Skin epidermis (tissue), 12 donors: Measurements from ENCODE around the gene ISG15.
A peak's percentile ranks its signal among the peaks of the same experiment; 100 is the strongest.
"Not testable (repeated sequence)": the region's sequence is repeated elsewhere in the genome, so short reads cannot be mapped to it uniquely, and the experiment has no call there.

Source experiments
- H3K27ac ChIP-seq, 21 experiments: fragments of 200-600 bp; sonication (generic) in 11 of 21; one replicate each; pipeline ENCODE4 v1.5.0; 2020; ENCODE audit warnings: mild to moderate bottlenecking in 3 of 21, inconsistent platforms in 2 of 21, moderate library complexity in 2 of 21
- H3K4me3 ChIP-seq, 7 experiments: fragments of 200-600 bp; sonication (generic) in 2 of 7; one replicate each; pipeline ENCODE4 v1.5.0; 2020; ENCODE audit warnings: inconsistent platforms in 2 of 7, mild to moderate bottlenecking in 2 of 7, moderate library complexity in 1 of 7

Gene ISG15

DNA sequence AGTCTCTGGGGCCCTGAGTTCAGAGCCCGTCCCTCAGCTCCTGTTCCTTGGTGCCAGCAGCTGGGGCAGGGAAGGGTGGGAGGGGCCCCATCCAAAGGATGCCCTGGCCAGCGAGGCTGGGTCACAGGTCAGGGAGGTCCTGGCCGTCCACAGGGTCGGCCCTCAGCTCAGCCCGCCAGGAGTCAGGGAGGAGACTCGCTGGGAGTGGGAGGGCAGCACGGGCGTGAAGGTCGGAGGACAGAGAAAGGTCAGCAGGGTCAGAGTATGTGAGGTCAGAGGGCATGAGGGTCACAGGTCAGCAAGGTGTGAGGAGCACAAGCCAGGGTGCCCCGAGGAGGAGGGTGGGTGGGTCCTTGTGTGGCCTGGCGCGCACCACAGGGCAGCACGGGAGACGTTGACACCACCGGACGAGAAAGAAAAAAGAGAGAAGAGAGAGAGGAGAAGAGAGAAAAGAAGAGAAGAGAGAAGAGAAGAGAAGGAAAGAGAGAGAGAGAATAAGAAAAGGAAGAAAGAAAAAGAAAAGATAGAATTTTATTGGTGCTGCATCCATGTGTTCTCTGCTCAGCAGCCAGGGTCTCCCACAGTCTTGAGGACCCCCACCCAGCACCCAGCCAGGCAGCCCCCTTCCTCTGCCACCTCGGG is 38.5 kb upstream of the ISG15 start:
- no peak overlapping the region for H3K4me3 ChIP-seq
- no peak overlapping the region for H3K27ac ChIP-seq

DNA sequence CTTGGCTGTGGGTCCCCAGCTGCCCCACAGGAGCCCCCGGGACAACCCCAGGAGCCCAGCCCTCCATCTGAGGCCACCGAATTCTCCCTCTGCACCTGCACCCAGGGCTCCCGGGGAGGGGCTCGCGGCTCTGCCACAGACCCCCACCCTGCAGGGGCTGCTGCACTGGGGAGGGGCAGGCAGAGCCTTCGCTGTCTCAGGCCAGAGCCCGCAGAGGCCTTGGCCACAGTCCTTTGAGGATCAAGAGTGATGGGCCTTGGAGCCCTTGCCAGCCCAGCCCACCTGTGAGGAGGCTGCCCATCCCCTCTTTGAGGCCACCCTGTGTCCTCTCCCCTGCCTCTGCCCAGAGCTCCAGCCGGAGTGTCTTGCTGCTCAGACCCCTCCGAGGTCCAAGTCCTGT is 37.9 kb upstream of the ISG15 start:
- peak overlapping the region in 1 of 21 experiments; percentile 38 for H3K27ac ChIP-seq

GRCh38 chr1:975896-976683 is 37.2 kb upstream of the ISG15 start:
- H3K4me3 ChIP-seq, result peak overlapping the region in 4 of 7 experiments; percentile 8 to 30 (median 20)
- H3K27ac ChIP-seq, result peak overlapping the region in 9 of 21 experiments; percentile 10 to 81 (median 45)

More for the DNA sequence above, 37.9 kb upstream of the ISG15 start:
- H3K4me3 ChIP-seq, result no peak overlapping the region

DNA sequence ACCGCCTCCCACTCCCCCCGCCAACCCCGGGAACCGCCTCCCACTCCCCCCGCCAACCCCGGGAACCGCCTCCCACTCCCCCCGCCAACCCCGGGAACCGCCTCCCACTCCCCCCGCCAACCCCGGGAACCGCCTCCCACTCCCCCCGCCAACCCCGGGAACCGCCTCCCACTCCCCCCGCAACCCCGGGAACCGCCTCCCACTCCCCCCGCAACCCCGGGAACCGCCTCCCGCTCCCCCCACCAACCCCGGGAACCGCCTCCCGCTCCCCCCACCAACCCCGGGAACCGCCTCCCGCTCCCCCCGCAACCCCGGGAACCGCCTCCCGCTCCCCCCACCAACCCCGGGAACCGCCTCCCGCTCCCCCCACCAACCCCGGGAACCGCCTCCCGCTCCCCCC is 36.5 kb upstream of the ISG15 start:
- H3K4me3 ChIP-seq, H3K27ac ChIP-seq: not testable (repeated sequence)

DNA sequence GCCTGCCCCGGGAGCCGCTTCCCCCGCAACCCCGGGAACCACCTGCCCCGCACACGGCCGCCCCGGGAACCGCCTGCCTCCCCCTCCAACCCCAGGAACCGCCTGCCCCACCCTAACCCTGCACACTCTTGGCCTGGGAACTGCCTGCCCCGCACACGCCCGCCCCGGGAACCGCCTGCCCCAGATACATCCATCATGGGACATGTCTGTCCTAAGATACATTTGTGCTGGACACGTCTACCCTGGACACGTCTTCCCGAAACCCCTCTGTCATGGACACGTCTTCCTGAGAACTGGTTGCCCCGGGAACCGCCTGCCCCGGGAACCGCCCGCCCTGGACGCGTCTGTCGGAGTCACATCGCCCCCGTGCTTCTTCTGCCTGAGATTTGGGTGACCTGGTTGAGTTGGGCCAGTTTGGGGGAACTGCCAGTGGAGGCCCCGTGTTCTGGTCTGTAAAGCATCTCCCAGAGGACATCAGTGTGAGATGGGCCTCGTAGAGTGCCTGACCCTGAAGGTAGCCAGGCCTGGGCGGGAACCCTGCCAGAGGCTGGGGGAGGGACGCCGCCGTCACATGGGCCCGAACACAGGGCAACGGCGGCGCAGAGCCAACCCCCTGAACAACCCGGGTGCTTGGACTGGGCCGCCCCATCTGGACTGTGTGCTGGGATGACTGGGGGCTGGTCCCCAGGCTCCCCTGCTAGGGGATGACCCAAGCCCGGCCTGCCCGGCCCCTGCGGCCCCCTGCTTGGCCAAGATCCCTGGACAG is 35.0 kb upstream of the ISG15 start:
- Histone ChIP-seq H3K27ac (no peak overlapping the region), H3K4me3 (no peak overlapping the region)

DNA sequence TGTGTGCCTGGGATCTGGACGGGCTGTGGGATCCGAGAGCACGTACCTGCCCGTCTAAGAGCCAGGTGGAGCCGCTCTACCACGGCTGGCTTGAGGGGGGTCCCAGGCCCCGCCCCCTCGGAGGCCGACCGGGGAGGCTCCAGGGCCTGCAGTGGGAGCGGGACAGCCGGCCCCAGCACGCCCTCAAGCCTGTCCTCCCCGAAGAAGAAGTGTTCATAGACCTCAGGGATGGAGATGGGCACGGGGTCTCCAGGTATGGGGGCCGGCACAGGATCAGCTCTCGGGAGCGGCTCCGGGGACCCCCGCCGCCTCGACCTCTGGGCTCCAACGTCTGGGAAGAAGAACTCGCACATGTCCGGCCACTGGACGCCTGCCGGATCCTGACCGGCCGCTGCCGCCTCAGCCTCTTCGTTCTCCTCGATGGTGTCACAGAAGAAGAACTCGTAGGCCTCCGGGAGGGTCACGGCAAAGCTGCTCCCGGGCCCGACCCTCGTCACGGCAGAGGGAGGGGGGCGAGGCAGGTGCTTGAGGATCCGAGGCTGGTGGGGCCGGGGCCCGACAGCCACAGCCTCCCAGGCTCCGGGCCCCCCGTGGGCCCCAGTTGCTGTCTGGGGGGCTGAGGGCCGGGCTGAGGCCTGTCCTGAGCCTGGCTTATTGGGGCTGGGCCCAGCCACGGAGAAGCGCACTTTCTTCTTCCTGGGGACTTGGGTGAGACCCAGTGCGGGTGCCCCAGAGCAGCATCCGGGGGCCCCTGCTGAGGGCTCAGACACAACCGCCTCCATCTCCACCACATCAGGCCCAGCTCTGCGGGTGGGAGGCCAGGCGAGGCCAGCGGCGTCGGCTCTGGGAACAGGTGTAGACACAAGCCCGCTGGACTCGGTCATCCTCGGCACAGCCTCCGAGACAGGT is 34.2 kb upstream of the ISG15 start:
- no peak overlapping the region for H3K27ac ChIP-seq
- no peak overlapping the region for H3K4me3 ChIP-seq

- Histone ChIP-seq H3K27ac (no peak overlapping the region), H3K4me3 (no peak overlapping the region)
Observed at GRCh38 chr1:979744-980072, 33.6 kb upstream of the ISG15 start.

DNA sequence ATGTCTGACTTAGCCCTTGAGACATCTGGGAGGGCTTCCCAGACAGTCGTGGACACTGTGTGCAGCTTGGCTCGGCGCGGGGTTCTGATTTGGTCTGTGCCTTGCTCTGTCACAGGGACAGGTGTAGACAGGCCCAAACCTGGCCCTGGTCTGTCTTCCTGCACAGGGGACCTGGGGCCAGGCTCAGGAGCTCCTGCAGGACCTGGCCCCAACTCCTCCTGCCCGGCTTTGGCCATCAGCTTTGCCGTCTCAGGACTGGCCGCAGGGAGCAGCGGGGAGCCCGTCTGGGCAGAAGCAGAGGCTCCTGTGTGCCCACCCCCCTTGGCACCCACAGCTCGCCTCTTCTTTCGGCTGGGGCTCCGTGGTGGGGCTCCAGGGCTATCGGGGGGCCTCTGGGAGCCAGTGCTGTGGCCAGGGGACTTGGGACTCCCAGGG is 33.1 kb upstream of the ISG15 start:
- H3K27ac ChIP-seq, result peak overlapping the region in 1 of 21 experiments; percentile 41
- no peak overlapping the region for H3K4me3 ChIP-seq

- Histone ChIP-seq H3K27ac (peak overlapping the region in 1 of 21 experiments; percentile 41), H3K4me3 (no peak overlapping the region)
Observed at GRCh38 chr1:980602-981395, 32.5 kb upstream of the ISG15 start.

DNA sequence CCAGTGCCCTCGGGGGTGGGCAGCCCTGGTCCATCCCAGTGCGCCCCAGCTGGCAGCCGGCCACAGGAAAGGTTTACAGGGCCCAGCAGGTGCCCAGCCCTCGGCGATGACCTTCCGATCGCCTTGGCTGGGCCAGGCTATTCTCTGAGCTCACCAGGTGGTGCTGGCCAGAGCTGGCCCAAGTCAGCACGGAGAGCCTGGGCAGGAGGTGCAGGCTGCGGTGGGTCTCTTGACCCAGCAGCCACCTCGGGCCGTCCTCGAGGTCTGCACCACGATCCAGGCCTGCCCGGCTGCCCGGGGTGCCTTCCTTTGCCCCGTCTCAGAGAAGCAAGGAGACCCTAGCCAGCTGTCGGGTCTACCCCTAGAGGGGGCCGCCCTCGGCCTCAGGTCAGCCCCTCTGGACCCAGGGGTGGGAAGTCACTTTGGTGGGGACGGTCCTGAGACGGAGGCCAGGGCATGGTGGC is 31.8 kb upstream of the ISG15 start:
- H3K4me3 ChIP-seq, result no peak overlapping the region
- no peak overlapping the region for H3K27ac ChIP-seq

DNA sequence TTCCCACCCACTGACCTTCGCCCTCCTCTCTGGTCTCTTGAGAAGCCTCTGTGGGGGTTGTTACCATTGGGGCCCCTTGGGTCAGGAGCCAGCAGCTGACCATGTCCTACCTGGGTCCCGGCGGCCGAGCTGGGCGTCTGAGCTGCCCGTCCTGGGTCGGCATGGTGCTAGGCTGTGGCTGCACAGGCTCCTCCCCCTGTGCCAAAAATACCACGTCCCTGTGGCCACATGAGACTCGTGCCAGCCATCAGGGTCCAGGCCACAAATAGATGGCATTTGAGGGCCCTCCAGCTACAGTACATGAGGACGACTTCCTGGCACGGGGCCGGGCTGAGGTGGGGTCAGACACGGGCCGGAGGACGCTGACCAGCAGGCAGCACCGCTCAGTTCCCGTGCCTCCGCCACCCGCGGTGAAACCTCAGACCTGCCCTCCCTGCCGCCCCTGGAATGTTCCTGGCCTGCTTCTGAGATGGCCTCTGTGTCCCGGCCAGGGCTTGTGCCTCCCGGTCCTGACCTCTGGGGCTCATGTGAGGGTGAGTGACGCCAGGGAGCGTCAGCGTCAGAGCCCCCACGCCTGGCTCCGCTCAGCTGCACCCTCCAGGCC is 31.2 kb upstream of the ISG15 start, which contains the start of gene PERM1:
TSS of gene PERM1 (minus strand) at position 139 of the 604 bp plus-strand sequence. CDS start 1,064 bp downstream, outside the sequence.
- no peak within 1 kb of the TSS for H3K27ac ChIP-seq
- H3K4me3 ChIP-seq, result no peak within 1 kb of the TSS

DNA sequence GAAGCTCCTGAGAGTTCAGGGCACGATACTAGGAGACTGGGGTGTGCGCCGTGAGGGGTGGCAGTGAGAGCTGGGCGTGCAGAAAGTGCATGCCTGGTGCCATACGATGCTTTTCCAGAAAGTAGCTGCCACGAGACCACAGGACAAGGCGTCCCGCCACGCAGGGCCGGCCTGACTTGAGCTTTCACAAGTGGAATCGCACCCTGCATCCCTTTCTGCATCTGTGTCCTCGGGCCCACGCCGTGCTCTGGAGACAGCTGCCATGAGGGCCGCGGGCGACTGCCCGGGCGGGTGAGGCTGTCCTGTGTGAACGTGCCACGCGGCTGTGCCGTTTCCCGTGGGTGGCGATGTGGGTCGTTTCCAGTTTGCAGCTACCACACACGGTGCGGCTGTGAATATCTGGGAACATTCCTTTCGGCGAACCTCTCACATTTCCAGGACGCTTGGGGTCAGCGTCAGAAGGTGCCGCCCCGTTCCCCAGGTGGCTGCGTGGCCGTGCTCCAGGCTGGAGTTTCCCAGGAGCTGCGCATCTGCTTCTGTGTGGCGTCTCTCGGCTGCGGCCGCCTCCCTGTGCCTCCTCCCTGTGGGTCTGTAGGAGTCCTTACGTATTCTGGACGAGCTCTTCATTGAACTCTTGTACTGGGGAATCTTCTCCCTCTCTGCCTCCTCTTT is 30.4 kb upstream of the ISG15 start:
- no peak overlapping the region for H3K4me3 ChIP-seq
- no peak overlapping the region for H3K27ac ChIP-seq

DNA sequence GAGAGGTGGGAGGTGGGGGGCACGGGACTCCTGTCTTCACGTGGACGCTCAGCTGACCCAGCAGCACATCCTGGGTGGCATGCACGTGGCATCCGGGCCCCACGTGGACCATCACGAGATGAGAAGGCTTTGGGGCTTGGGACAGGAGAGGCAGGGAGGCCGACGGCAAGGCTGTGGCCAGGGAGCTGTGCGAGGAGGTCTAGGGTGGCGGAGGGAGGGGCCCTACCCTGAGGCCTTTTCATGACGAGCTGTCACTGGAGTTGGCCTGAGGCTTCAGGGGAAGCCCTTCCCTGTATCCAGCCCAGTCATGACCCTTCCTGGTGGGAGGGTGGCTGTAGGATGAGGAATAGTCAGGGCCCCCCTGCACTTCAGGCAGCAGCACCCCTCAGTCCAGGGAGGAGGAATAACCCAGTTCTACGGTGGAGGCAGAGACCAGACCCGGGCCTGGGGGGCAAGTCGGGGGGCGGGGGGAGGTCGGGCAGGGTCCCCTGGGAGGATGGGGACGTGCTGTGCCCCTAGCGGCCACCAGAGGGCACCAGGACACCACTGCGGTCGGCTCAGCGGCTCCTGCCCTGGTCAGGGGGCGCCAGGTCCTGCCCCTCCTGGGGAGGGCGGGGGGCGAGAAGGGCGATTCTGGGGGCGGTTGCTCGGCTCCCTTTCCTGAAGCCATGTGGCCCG is 29.4 kb upstream of the ISG15 start:
- H3K4me3 ChIP-seq, result no peak overlapping the region
- H3K27ac ChIP-seq, result no peak overlapping the region

- Histone ChIP-seq H3K27ac (no peak overlapping the region), H3K4me3 (no peak overlapping the region)
Observed at GRCh38 chr1:984476-984814, 28.9 kb upstream of the ISG15 start.

DNA sequence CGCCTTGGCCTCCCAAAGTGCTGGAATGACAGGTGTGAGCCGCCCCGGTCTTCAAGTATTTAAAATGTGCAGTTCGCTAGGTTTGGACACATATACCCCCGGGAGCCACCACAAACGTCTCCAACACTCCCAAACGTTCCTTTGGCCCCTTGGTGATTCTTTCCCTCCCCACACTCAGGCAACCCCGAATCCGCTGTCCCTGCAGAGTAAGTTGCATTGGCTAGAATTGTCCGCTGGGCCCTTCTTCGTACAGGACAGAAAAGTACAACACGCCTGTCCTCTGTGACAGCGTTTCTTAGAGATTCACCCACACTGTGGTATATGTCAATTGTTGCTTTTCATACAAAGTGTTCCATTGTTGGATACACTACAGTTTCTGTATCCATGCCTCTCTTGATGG is 28.2 kb upstream of the ISG15 start:
- Histone ChIP-seq H3K4me3 (no peak overlapping the region), H3K27ac (no peak overlapping the region)

DNA sequence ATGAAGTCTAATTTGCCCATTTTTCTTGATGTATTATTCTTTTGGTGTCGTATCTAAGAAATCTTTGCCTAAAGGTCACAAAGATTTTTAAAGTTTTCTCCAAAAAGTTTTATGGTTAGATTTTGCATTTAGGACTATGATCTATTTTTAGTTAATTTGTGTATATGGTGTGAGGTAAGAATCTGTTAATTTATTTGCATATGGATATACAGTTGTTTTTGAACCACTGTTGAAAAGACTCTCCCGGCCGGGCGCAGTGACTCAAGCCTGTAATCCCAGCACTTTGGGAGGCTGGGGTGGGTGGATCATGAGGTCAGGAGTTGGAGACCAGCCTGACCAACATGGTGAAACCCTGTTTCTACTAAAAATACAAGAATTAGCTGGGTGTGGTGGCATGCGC is 25.2 kb upstream of the ISG15 start:
- not testable (repeated sequence) for H3K4me3 ChIP-seq, H3K27ac ChIP-seq

DNA sequence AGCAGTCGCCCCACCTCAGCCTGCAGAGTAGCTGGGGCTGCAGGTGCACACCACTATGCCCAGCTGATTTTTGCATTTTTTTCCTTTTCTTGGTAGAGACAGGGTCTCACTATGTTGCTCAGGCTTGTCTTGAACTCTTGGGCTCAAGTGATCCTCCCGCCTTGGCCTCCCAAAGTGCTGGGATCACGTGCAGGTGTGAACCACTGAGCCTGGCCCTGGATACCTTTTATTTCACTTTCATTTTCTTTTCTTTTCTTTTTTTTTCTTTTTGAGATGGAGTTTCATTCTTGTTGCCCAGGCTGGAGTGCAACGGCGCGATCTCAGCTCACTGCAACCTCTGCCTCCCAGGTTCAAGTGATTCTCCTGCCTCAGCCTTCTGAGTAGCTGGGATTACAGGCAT is 22.0 kb upstream of the ISG15 start:
- not testable (repeated sequence) for H3K4me3 ChIP-seq, H3K27ac ChIP-seq
